HG03280 (cell line): Measurements from ENCODE around the gene ATP8B3.
"Not testable (repeated sequence)": the region's sequence is repeated elsewhere in the genome, so short reads cannot be mapped to it uniquely, and the experiment has no call there.

ENCODE experiments used
- ATAC-seq: cut with Tn5 transposase; IDR thresholded peaks from one replicate; pipeline ENCODE4 v1.9.1; 2021; ENCODE audit warnings: mild to moderate bottlenecking, moderate library complexity; ENCODE audit not compliant: unreplicated experiment

Gene ATP8B3

GRCh38 chr19:1804858-1805257, 7.2 kb downstream of the ATP8B3 start:
- no peak for ATAC-seq

- no peak for ATAC-seq
Observed at GRCh38 chr19:1799695-1800342, 12.3 kb downstream of the ATP8B3 start.

- not testable (repeated sequence) for ATAC-seq
Observed at GRCh38 chr19:1797313-1797712, 14.8 kb downstream of the ATP8B3 start.

GRCh38 chr19:1796395-1797142, 15.5 kb downstream of the ATP8B3 start:
- ATAC-seq = no peak

GRCh38 chr19:1794424-1795172, 17.5 kb downstream of the ATP8B3 start:
- ATAC-seq = no peak

- no peak for ATAC-seq
Observed at GRCh38 chr19:1791879-1792278, 20.2 kb downstream of the ATP8B3 start.

GRCh38 chr19:1790054-1790792, 21.9 kb downstream of the ATP8B3 start:
- no peak for ATAC-seq

GRCh38 chr19:1789261-1790041, 22.6 kb downstream of the ATP8B3 start:
- ATAC-seq = no peak

GRCh38 chr19:1787116-1787515, 25.0 kb downstream of the ATP8B3 start:
- ATAC-seq = no peak

- no peak for ATAC-seq
Observed at GRCh38 chr19:1786668-1787067, 25.4 kb downstream of the ATP8B3 start.

GRCh38 chr19:1785310-1785709, 26.8 kb downstream of the ATP8B3 start:
- ATAC-seq = no peak

GRCh38 chr19:1783874-1784273, 28.2 kb downstream of the ATP8B3 start:
- ATAC-seq = no peak

- no peak for ATAC-seq
Observed at GRCh38 chr19:1783354-1783753, 28.7 kb downstream of the ATP8B3 start.

GRCh38 chr19:1782521-1782920, 29.6 kb downstream of the ATP8B3 start:
- ATAC-seq = no peak

GRCh38 chr19:1780272-1780958, 31.7 kb downstream of the ATP8B3 start:
- ATAC-seq = no peak

GRCh38 chr19:1779574-1779973, 32.5 kb downstream of the ATP8B3 start:
- ATAC-seq = no peak

GRCh38 chr19:1777149-1777548, 34.9 kb downstream of the ATP8B3 start:
- ATAC-seq = no peak

- no peak for ATAC-seq
Observed at GRCh38 chr19:1776606-1777147, 35.4 kb downstream of the ATP8B3 start.

- no peak for ATAC-seq
Observed at GRCh38 chr19:1775951-1776605, 36.0 kb downstream of the ATP8B3 start.
